CD4-positive, alpha-beta T cell treated with Interleukin-15 for 4 hours (primary cell): ENCODE measurements around the gene DCHS2.
"Not testable (repeated sequence)": the region's sequence is repeated elsewhere in the genome, so short reads cannot be mapped to it uniquely, and the experiment has no call there.

Source experiments
- DNase-seq: peaks from one replicate; pipeline ENCODE4 v3.0.0-alpha.2; 2020; ENCODE audit warnings: low spot score

The DCHS2 gene

DNA sequence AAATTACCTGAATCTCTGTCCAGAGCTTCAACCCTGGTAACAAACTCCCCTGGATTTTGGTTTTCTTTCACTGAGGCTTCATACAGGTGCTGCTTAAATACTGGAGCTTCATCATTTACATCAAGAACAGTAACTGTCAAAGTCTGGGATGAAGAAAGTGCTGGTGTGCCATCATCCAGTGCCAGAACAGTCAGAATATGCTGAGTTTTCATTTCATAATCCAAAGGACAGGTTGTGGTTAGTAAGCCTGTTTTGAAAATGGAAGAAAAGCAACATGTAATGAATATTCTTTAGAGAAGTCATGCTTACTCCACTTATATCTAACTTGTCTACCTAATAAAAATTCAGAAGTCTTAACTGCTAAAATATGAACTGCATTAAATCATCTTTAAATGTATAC, 175.9 kb downstream of the DCHS2 start:
- no peak for DNase-seq

DNA sequence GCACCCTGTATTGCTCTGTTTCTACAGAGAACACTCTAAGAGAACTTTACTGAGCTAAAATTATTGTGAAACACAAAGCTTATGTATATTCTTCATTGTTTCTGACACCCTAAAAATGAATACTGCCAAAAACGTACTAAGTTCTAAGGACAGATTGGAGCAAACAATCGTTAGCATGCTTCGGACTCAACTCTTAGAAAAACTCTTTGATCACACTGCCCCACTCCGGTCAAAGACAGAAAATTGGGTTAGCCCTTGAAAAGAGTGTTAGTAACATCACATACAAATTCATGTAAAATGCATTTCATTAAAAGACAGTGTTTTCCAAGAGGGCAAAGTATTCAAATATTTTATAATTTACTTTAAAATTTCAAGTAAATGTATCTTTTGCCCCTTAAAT, 177.4 kb downstream of the DCHS2 start:
- DNase-seq = no peak

DNA sequence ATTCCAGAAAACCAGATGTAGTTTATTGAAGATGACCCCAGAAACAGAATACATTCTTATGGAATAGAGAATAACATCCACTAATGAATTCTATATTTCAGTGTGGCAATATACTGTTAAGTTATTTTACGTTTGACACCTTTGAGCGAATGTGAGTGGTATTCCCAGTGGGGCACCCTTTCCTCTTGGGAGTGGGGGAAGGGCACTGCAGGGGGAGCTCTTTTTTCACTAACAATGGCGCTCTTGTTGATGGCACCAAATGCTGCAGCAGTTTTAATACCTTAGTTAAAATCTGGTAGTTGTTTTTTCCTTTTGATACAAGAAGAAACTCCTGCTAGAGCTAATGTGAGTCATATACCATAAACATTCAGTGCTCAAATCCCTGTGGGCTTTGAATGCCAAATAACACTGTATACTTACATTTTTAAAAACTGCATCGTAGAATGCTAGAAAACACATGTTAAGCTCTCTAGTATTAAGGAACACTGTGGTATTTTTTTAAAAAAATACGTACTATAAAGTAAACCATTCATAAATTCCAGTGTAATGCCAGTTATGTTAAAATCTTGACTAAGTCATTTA, 178.5 kb downstream of the DCHS2 start:
- no peak for DNase-seq

DNA sequence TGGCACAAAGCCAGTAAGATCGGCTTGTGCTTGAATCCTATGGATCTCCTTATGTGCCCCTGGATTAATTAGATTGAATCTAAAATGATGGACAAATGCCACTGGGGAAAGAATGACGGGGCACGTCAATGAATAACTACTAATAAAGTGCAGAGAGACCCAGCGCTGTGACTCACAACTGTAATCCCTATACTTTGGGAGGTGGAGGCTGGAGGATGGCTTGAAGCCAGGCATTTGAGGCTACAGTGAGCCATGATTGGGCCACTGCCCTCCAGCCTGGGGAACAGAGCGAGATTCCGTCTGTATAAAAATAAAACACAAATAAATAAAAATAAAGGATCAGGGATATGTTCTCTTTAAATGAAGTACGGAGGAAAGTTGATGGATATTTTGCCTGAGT, 179.4 kb downstream of the DCHS2 start:
- no peak for DNase-seq

DNA sequence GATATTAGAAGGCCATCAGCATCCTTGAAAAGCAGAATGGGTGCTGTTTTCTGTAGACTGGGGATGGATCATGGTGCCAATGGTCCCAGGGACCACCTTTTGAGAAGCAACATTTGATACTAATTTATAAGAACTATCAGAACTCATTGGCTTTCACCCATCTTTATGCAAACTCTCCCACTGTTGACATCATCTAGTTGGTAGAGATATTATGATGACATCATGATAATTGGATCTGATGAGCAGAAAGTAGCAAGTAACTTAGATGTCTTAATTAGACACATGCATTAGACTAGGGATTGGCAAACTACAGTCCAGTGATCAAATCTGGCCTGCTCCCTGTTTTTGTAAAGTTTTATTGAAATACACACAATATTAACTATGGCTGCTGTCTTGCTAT, 181.0 kb downstream of the DCHS2 start:
- no peak for DNase-seq

DNA sequence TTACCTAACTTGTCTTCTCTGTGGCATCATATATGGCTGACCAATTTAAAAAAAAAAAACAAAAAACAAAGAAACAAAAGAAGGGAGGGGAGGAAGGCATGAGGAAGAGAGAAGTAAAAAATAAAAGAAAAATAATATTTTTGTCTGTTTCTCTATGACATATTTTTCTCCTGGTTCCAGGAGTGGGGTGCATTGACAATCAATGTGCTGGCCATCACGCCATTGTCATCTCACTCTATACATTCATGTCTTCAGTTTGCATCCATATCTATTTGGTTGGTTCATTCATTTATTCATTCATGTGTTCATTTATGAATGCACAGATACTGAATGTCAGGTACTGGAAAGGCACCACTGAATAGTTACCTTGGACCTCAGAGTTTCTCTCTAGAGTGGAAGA, 183.4 kb downstream of the DCHS2 start:
- DNase-seq = no peak

DNA sequence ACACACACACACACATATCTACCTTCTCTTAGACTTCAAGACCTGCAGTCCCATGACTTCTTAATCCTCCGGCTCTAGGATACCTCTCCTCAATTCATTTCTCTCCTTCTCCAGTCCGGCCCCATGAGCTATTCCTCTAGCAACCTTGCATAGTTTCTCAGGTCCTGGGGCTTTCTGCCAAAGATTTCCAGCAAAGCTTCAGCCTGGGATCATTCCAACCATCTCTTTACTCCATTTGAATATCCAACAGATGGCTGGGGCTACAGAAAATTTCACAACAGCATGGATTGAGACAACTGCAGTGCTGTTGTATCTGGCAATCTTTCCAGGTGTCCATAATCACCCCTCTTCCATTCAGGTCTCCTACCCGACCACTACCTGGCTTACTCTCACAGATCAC, 184.1 kb downstream of the DCHS2 start:
- DNase-seq = no peak

DNA sequence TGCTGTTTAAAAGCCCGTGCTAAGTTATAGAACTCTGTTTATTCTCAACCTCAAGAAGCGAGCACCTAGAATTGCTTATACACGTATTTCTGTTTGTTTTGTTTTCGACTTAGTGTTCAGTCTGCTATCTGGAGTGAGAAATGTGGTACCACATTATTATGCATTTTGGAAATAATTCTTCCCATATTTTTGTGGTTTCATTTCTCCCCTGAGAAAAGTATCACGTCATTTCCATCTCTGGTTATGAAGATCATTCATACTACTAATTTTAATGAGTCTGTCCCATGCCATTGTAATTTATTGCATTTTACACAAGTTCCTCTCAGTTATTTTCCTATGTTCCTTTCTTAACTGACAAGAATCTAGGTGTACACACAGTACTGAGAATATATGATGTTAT, 186.0 kb downstream of the DCHS2 start:
- no peak for DNase-seq

DNA sequence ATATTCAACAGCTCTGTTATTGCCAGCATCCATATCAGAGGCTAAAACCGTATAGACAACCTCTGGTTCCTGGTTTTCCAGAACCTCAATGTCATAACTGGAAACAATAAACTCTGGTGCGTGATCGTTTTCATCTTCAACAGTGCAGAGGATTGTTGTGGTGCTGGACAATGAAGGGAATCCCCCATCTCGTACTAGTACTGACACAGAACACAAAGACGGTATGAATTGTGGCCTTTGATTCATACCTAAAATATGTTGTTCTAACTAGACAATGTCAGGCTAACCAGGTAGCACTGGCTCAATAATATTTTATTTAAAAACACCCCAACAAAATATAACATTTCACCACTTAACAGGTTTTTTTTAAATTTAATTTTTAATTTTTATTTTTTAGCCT, 186.9 kb downstream of the DCHS2 start:
- DNase-seq = no peak

DNA sequence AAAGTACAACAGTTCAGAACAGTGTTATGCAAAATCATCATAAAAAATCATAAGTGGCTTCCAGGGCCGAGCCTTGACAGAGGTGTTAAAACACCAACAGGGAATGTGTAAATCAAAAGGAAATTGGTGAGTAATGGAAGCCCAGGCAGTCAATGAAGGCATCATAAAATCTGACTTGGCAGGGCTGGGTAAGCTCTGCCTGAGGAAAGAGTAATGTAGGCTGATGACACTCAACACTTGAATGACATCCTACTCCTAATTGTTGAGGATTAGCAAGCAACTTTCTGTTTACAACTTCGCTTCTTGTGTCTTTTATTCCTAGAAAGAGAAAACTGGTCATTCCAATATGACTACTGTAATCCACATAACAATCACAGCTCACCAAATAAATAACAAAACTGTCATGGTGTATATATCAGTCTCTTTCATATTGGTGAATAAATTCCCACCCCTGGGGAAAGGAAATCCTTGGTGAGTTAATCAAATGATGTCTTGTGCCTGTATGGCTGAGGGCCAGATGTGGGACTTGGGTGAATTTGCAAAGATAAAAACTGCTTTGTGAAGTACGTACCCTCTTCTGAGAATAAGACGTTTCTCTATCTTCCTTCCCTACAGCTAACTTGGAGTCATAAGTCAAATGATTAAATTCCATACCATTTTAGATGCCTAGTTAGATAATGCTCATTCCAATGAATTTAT, 196.8 kb downstream of the DCHS2 start:
- no peak for DNase-seq

DNA sequence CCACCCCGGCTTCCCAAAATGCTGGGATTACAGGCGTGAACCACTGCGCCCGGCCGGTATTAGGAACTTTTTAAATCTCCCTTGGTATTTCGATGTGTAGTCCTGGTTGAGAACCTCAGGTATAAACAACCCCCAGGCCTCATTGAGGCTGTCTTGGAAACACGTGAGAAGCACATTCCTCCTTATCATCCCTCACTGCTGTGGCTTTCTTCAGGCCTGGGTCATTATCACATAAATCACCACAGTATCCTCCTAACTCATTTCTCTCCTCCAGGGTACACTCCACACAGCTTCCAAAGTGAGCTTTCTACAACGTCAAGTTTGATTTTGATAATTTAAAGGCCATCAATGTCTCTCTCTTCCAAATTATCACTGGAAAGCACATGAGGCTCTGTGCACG, 198.2 kb downstream of the DCHS2 start:
- DNase-seq = no peak

DNA sequence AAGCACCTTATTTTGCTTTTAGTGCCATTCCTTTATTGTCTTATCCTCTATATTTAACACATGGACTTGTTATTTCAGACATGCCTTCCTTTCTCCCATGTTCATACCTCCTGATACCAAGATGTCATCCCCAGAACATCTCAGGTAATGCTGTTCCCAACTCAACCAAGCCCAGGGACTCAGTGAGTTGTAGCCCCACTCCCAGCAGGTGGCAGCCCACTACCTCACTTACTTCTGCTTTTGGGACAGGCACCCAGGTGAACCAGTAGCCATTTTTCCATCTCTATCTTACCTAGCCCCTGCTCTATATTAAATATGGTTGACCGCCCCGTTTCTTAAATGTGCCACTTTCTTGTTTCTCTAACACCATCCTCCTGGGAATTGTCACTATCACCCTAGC, 199.0 kb downstream of the DCHS2 start:
- no peak for DNase-seq

DNA sequence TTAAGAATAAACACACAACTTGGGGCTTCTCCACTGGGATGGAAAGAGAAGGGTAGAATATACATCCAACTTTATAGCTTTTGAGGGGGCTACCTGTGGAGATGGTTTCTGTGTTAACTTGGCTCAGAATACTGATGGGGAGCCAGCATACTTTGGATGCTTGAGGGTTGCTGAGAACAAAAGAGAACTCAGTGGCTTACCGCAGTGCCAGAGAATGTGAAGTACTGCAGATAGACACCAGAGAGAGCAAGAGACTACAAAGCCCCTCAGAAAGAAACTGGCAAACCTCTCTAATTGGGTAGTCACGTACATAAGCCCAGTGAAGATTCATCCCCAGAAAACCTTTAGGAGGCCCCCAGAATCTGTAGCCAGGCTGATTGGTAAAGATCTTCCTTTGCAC, 214.4 kb downstream of the DCHS2 start:
- DNase-seq = no peak

DNA sequence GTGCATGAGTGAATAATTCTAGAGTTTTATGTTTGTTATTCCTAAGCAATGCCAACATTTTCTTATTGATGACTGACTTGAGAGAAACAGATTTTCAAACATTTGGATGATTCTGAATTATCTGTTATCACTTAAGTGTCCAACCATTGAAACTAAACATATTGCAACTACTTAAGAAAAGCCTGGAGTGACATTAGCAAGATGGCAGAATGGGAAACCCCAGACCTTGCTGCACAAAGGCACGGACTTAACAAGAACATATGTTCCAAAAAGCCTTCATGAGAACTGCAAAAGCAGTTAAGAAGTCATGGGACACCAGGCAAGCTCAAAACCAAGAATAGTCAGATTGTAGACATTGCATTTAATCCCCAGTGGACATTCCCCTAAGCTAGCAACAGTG, 215.1 kb downstream of the DCHS2 start:
- no peak for DNase-seq

DNA sequence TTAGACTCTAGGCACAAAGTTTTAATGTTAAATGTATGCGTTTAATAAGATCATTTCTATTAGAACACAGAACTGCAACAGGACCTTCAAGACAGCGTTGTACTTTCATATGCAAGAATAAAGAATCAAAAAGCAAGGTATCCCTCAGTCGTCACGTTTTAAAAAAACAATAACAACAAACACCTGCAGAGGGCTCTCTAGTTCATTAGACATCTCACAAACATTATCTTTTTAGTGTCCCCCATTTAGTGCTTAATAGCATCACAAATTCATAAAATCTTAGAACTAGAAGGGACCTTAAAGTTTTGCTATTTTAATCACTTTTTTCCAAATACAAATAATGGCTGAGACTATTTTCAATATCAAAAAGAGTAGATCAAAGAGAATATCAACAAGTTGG, 236.6 kb downstream of the DCHS2 start:
- no peak for DNase-seq

DNA sequence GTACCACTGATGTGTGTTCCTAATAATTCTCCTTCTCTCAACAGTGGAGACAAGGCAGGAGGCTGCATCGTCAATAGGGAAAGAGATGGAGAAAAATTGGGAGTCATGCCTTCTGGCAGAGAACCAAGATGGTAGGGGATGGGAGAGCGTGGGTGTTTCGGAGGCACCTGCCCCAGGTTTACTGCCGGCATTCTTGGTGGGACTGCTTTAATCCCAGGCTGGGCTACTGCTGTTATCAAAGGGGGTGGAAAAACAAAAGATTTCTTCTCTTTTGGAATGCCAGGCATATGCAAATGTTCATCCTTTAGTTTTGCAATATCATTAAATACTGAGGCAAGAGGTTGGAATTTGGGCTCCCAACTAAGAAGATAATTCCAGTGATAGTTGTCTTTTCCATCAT, 257.0 kb downstream of the DCHS2 start:
- no peak for DNase-seq

DNA sequence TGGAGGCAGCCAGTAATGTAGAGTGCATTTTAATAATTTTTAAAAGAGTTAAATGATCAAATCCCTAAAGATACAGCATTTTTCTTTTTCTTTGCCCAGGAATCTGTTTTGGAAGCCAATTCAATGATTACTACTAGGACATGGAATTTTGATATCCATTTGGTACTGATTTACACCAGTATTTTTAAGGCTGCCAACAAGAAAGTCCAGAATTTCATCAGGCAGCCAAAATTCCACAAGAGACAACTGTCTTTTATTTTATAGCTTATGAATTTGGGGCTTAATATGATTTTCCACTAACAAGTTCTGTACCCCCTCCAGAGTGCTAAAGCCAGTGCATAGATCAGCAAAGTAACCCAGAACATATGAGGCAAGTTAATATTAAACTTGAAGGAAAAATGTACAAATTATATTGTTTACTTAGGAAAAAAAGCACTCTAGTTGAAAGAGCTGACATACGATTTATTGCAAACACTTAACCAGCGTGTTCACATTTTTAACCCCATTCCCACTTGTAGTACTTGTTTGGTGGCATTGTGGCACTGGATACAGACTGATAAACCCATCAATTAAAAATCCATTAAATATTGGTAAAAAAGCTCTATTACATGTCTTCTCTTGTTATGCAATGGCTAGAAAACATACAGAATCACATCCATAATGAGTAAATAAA, 259.7 kb downstream of the DCHS2 start:
- DNase-seq = no peak

DNA sequence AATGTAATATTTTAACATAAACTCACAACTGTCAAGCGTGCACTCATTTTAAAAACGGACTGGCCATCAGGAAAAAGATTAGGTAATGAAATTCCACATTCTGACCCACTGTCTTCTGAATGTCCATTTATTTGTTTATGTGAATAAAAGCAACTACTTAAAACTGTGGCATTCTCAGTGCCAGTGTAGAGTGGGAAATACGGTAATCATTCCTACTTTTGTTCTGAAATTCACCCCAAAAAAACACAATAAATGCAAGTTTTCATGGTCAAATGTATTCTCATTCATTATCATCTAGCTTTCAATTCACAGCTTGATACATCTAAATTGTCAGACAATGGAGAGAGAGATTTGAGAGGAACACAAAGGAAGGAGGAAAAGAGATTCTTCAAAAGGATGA, 260.9 kb downstream of the DCHS2 start:
- DNase-seq = no peak

DNA sequence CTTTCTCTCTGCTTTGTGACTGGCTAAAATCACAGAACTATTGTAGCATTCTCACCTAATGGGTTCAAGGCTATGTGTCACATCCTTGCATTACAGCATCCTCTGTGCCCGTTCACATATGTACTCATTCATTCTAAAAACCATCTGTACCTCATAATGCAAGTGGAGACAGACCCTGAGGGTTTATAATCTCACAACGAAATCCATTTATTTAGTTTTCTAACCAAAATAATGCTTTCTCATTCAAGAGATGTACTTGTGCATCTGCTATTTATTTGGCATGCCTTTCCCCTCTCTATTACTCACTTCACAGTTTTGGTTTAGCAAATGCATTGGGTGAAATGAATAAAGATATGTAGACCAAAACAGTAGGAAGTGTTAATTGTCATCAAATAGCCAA, 261.5 kb downstream of the DCHS2 start:
- no peak for DNase-seq

DNA sequence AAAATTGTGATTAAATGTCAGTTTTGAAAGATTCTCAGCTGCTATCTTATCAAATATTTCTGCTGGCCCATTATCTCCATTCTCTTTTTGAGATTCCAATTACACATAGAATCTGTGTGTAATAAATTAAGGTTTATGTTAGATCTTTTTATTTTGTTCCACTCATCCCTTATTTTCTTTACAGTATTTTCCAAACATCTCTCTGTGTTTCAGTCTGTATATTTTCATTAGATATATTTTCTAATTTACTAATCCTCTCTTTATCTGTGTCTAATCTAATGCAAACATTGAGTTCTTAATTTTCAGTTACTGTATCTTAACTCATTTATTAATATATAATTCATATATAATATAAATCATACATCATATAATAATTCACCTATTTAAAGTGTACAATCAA, 268.7 kb downstream of the DCHS2 start:
- DNase-seq = no peak

DNA sequence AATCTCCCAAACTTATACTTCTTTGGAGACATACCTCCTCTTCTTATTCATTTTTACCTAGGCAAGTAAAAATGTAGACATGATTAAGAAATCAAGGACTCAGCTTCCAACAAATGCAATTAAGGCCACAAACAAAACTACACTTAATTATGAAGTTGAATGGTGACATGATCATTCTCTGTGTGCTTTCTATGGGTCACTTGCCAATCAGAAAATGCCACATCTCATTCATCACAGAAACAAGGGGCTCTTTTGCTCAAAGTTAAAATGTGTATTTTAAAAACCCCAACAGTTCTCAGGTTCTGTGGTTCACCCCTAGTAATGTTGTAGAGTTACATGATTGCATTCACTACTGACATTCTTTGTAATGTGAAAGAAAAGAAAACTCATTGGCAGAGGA, 273.5 kb downstream of the DCHS2 start:
- DNase-seq = no peak

DNA sequence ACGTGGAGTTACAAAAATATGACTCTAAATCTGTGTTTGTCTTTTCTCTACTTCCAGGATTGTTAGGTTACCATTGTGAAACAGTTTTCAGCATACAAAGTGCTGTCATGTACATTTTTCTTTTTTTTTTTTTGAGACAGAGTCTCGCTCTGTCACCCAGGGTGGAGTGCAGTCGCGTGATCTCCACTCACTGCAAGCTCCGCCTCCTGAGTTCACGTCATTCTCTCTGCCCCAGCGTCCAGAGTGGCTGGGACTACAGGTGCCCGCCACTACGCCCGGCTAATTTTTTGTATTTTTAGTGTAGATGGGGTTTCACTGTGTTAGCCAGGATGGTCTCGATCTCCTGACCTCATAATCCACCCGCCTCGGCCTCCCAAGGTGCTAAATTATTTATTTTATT, 274.2 kb downstream of the DCHS2 start:
- DNase-seq = not testable (repeated sequence)

DNA sequence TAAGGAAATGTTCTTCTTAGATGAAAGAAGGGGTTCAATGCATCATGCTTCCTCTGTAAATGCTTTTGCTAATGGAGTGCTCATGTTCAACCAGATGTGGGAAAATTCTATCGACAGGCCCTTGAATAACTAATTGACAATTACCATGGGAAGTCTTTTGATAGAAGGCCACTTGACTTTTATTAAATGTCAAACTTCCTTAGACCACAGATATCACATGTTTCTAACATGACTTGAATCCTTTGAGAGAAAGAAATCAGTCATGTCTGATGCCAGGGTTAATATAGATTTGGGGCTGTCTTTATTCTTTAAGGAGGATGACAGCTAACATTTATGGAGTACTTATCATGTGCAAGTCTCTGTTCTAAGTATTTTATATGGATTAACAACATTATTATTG, 280.1 kb downstream of the DCHS2 start:
- DNase-seq = no peak

DNA sequence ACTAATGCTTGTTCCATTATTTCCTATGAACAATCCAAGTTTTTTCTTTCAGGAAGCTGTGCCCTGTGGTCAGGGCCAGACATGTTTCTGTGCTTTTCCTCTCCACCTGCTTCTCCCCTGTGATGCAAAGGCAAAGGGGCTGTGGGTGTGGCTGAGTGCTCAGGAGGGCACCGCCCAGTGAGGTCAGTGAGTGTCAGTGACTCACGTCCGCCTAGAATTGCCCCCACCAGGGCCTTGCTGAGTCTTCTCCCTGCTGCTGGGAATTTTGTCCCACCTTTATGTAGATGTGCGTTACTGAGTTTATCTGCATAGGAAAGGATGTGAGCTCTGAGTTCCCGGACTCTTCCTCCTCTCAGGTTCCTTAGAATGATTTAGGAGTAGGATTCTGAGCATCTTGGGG, 283.2 kb downstream of the DCHS2 start:
- DNase-seq = no peak
